IPS-18c (cell line): ENCODE data around the gene NHSL2.

ENCODE experiments used
- H3K4me3 ChIP-seq: 2 replicates; pipeline ENCODE4 v1.7.0; 2013; ENCODE audit warnings: low read depth, mild to moderate bottlenecking, low read length, moderate library complexity; ENCODE audit not compliant: insufficient read depth
- H3K9me3 ChIP-seq: one replicate; pipeline ENCODE4 v1.6.1; 2013; ENCODE audit warnings: mild to moderate bottlenecking, low read length, moderate library complexity; ENCODE audit not compliant: control insufficient read depth, insufficient read depth

The NHSL2 gene

DNA sequence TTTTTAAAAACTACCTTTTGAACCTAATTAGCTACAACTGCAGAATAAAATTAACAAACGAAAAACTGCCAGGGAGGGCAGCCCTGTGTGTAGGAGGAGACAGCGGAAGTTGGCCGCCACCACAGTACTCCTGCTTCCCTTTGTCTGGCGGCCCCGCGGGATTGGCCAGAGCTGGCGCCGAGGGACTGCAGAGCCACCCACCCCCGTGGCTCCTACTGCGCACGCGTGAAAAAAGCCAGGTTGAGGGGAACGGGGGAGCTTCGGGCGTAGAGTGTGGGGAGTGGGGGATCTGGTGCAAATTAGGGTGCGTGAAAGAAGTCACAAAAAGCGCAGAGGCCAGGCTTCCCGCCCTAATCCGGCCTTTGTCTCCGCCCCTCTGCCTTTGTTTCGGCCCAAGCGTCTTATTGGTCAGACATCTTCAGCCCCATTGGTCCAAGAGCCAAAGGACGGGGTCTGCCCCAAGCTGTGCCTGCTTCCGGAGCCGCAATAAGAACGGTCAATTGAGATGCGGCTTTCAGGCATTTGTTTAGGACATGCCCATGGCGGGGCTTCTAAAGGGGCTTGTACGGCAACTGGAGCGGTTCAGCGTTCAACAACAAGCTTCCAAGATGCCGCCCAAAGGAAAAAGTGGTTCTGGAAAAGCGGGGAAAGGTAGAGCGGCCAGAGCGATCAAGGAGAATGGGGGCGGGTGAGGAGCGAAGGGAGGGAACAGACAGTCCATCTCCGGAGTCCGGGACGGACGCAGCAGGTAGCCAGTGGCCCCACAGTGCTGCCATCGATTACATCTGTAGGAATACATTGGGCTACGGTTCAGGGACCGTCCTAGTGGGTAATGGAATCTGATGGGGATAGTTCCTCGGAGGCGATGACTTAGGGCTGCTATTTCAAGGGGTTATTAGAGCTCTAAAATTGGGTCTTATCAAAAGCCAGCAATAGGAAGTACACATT, 270.8 kb downstream of the NHSL2 start, which contains the start of gene PIN4:
TSS of gene PIN4 (plus strand) at position 580 of the 948 bp plus-strand sequence. CDS start at position 609, 29 bp downstream.
- H3K9me3 ChIP-seq: no peaks in the 10 kb centered on the region
- H3K4me3 ChIP-seq: peak within 1 kb of the TSS; percentile 88

DNA sequence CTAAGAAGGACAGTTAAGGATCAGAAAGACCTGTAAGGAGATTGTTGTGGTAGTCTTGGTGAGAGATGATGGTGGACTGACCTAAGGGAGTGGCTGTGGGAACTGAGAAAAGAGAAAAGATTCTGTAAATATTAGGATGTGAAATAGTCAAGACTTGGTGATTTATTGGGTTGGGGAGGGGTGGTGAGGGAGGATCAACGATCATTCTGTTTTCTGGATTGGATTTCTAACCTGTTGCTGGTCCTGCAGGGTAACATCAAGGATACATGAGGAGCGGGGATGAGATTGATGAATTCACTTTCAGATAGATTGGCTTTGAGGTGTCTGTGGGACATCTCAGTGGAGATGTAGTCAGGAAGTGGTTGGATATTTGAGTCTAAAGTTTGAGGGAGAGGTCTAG, 272.3 kb downstream of the NHSL2 start:
- Histone ChIP-seq H3K4me3 (no peak overlapping the region), H3K9me3 (no peaks in the 10 kb centered on the region)

DNA sequence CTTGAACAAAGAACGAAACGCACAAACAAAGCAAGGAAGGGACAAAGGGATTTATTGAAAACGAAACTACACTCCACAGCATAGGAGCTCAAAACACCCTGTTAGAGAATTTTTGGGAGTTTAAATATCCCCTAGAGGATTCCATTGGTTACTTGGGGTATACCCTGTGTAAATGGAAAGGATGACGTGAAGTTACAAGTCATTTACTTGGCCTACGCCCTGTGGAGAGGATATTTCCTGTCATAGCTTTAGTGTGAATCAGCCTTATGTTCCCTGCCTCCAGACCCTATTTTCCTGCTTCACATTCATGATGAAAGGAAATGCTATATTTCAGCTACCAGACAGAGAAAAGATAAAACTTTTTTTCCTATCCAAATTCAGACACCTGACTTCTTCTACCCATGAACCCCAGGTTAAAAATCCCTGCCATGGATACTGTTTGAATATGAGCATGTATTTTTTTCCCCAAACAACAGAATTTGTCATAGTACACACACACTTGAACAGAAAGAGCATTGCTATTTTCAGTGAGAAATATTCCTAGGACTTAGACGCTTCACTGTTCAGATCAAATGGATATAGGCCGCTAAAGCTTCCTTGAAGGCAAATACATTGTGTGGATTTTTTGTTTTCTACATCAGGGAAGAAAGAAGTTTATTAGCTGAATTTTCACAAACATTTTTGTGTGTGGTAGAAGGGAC, 291.3 kb downstream of the NHSL2 start:
- Histone ChIP-seq H3K9me3 (no peaks in the 10 kb centered on the region), H3K4me3 (no peak overlapping the region)
